ENCODE results near the gene AHCYL1.

DNA sequence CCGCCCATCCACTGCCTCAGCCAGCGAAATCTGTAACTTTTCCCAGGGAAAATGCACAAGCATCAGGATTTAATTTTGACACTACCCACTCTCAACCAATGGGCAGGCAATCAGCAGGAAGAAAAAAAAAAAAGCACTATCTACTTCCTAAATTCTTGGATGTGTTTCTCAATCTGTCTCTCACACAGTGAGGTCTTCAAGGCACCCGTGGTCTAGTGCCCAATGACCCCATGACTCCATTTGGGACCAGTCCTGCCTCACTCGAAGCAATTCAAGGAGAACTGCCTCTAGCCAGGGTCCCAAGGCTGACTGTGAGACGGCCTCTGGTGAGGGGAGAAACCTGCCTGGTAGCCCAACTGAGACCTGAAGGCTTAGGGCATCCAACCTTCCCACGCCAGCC is 38.1 kb upstream of the AHCYL1 start:
- TF ChIP-seq POLR2A (IDR thresholded peaks at IDR 0.05; ENCODE audit: low read depth, low read length) (no peak), EZH2 (IDR thresholded peaks at IDR 0.05; ENCODE audit: borderline replicate concordance, low read depth, low read length, severe bottlenecking) (no peak)
